A673 (cell line): ENCODE data around the gene ZBTB20.

ENCODE experiments used
- CTCF ChIP-seq: fragments of 300-800, 200-600 bp; sonication (generic); conservative IDR thresholded peaks from 2 replicates; pipeline ENCODE4 v1.5.1; 2017; ENCODE audit warnings: low read depth, mild to moderate bottlenecking, antibody characterized with exemption, low read length, moderate library complexity, mixed read lengths
- EZH2 ChIP-seq: fragments of 200-600 bp; sonication (generic); IDR thresholded peaks from 2 replicates; pipeline ENCODE4 v1.6.1; 2017; ENCODE audit warnings: borderline replicate concordance, low read depth, mild to moderate bottlenecking, mixed read lengths, antibody characterized with exemption, low read length; ENCODE audit not compliant: poor library complexity, severe bottlenecking

DNA sequence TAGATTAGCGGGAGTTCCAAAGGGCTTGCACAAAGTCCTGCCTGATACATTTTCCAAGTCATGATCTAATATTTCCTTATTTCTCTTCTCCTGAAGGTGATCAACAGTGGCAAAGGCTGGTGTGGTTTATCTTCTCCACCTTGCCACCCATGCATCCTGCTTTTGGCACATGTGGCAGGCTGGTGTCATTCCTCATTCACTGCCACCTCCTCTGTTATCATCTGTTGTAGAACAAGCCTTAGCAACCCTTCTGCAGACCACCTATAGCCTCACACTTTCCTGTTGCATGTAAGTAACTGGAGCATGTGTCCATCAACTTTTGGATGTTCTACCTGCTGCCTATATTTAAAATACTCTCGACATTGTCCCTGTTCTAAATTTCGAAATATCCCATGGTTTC is 294.1 kb downstream of the ZBTB20 start:
- TF ChIP-seq CTCF (no peak), EZH2 (no peak)
